ENCODE data around the gene PLEKHG1. TPM values are rescaled to one million over a fixed set of nuclear protein-coding genes. Genes with fewer than 3 reads are reported as not detected.

The PLEKHG1 gene
- total and polyA plus RNA-seq, 2 of the 13 experiments (the other 11 are each of a cell fraction or from before 2014, with no cell fraction given): 0.03 to 0.04 TPM

DNA sequence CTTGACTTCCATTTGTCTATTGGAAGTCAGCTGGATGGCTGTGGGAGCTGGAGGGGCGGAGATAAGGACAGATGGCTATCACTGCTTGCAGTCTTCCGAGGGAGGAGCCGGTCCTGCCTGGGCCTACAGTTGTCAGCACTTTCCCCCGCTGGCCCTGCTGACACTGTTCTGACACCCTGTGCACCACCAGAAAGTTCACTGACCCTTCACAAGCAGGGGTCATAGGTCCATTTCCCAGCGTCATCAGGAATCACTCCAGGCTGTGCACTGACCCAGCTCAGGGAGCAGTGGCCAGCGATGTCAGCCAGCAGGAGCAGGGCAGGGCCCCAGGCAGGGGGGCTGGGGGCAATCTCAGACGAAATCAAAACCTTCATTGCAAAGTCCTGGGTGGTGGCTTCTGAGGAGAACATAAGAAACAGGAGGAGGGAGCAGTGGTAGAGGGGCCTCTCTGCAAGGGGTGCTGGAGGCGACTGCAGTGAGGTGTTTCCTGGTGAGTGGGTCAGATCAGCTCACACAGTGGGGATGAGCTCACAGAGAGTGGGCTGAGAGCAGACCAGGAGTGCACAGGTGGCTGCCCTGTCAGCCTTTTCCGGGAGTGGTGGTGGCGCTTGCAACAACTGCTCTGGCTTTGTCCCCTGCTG lies 26.5 kb upstream of the PLEKHG1 start (continued):
- TF ChIP-seq ARID2 (CRISPR knock-in tag; IDR thresholded peaks at IDR 0.05; ENCODE audit: borderline replicate concordance) (no peak), POLR2AphosphoS2 (IDR thresholded peaks at IDR 0.05; ENCODE audit: low read depth, low read length) (no peak), MEF2D (CRISPR knock-in tag; IDR thresholded peaks at IDR 0.05) (peak; percentile 41; the same call in 1 of the 2 replicates), ZNF331 (CRISPR knock-in tag; IDR thresholded peaks at IDR 0.05) (no peak), ZNF709 (CRISPR knock-in tag; IDR thresholded peaks at IDR 0.05) (no peak), FOXP1 (IDR thresholded peaks at IDR 0.05) (no peak), FOXP1 (CRISPR knock-in tag; IDR thresholded peaks at IDR 0.05) (no peak), HNF4G (IDR thresholded peaks at IDR 0.05; ENCODE audit: borderline replicate concordance, low read depth, low read length) (no peak), HNF4G (CRISPR knock-in tag; IDR thresholded peaks at IDR 0.05; ENCODE audit: borderline replicate concordance, low read depth) (0 out of 2 replicates have a peak, but pooled peaks have one; percentile 60), ZNF33A (CRISPR knock-in tag; IDR thresholded peaks at IDR 0.05; ENCODE audit: borderline replicate concordance) (0 out of 2 replicates have a peak, but pooled peaks have one; percentile 64), NR2F1 (CRISPR knock-in tag; IDR thresholded peaks at IDR 0.05) (peak; percentile 69 to 89)
- TF ChIP-seq, protein P1, sequence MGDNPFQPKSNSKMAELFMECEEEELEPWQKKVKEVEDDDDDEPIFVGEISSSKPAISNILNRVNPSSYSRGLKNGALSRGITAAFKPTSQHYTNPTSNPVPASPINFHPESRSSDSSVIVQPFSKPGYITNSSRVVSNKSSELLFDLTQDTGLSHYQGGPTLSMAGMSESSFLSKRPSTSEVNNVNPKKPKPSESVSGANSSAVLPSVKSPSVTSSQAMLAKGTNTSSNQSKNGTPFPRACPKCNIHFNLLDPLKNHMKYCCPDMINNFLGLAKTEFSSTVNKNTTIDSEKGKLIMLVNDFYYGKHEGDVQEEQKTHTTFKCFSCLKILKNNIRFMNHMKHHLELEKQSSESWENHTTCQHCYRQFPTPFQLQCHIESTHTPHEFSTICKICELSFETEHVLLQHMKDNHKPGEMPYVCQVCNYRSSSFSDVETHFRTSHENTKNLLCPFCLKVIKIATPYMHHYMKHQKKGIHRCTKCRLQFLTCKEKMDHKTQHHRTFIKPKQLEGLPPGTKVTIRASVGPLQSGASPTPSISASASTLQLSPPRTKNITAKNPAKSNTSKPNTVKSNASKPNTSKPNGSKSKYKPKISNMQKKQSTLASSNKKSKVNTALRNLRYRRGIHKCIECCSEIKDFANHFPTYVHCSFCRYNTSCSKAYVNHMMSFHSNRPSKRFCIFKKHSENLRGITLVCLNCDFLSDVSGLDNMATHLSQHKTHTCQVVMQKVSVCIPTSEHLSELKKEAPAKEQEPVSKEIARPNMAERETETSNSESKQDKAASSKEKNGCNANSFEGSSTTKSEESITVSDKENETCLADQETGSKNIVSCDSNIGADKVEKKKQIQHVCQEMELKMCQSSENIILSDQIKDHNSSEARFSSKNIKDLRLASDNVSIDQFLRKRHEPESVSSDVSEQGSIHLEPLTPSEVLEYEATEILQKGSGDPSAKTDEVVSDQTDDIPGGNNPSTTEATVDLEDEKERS (CRISPR knock-in tag; IDR thresholded peaks at IDR 0.05): 0 out of 2 replicates have a peak, but pooled peaks have one; percentile 51
- TF ChIP-seq, protein P2, sequence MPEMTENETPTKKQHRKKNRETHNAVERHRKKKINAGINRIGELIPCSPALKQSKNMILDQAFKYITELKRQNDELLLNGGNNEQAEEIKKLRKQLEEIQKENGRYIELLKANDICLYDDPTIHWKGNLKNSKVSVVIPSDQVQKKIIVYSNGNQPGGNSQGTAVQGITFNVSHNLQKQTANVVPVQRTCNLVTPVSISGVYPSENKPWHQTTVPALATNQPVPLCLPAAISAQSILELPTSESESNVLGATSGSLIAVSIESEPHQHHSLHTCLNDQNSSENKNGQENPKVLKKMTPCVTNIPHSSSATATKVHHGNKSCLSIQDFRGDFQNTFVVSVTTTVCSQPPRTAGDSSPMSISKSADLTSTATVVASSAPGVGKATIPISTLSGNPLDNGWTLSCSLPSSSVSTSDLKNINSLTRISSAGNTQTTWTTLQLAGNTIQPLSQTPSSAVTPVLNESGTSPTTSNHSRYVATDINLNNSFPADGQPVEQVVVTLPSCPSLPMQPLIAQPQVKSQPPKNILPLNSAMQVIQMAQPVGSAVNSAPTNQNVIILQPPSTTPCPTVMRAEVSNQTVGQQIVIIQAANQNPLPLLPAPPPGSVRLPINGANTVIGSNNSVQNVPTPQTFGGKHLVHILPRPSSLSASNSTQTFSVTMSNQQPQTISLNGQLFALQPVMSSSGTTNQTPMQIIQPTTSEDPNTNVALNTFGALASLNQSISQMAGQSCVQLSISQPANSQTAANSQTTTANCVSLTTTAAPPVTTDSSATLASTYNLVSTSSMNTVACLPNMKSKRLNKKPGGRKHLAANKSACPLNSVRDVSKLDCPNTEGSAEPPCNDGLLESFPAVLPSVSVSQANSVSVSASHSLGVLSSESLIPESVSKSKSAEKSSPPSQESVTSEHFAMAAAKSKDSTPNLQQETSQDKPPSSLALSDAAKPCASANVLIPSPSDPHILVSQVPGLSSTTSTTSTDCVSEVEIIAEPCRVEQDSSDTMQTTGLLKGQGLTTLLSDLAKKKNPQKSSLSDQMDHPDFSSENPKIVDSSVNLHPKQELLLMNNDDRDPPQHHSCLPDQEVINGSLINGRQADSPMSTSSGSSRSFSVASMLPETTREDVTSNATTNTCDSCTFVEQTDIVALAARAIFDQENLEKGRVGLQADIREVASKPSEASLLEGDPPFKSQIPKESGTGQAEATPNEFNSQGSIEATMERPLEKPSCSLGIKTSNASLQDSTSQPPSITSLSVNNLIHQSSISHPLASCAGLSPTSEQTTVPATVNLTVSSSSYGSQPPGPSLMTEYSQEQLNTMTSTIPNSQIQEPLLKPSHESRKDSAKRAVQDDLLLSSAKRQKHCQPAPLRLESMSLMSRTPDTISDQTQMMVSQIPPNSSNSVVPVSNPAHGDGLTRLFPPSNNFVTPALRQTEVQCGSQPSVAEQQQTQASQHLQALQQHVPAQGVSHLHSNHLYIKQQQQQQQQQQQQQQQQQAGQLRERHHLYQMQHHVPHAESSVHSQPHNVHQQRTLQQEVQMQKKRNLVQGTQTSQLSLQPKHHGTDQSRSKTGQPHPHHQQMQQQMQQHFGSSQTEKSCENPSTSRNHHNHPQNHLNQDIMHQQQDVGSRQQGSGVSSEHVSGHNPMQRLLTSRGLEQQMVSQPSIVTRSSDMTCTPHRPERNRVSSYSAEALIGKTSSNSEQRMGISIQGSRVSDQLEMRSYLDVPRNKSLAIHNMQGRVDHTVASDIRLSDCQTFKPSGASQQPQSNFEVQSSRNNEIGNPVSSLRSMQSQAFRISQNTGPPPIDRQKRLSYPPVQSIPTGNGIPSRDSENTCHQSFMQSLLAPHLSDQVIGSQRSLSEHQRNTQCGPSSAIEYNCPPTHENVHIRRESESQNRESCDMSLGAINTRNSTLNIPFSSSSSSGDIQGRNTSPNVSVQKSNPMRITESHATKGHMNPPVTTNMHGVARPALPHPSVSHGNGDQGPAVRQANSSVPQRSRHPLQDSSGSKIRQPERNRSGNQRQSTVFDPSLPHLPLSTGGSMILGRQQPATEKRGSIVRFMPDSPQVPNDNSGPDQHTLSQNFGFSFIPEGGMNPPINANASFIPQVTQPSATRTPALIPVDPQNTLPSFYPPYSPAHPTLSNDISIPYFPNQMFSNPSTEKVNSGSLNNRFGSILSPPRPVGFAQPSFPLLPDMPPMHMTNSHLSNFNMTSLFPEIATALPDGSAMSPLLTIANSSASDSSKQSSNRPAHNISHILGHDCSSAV (CRISPR knock-in tag; IDR thresholded peaks at IDR 0.05; ENCODE audit: borderline replicate concordance): no peak
- TF ChIP-seq, protein P3, sequence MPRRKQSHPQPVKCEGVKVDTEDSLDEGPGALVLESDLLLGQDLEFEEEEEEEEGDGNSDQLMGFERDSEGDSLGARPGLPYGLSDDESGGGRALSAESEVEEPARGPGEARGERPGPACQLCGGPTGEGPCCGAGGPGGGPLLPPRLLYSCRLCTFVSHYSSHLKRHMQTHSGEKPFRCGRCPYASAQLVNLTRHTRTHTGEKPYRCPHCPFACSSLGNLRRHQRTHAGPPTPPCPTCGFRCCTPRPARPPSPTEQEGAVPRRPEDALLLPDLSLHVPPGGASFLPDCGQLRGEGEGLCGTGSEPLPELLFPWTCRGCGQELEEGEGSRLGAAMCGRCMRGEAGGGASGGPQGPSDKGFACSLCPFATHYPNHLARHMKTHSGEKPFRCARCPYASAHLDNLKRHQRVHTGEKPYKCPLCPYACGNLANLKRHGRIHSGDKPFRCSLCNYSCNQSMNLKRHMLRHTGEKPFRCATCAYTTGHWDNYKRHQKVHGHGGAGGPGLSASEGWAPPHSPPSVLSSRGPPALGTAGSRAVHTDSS (CRISPR knock-in tag; conservative IDR thresholded peaks at IDR 0.05): no peak
- TF ChIP-seq, protein P4, sequence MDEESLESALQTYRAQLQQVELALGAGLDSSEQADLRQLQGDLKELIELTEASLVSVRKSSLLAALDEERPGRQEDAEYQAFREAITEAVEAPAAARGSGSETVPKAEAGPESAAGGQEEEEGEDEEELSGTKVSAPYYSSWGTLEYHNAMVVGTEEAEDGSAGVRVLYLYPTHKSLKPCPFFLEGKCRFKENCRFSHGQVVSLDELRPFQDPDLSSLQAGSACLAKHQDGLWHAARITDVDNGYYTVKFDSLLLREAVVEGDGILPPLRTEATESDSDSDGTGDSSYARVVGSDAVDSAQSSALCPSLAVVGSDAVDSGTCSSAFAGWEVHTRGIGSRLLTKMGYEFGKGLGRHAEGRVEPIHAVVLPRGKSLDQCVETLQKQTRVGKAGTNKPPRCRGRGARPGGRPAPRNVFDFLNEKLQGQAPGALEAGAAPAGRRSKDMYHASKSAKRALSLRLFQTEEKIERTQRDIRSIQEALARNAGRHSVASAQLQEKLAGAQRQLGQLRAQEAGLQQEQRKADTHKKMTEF (CRISPR knock-in tag; IDR thresholded peaks at IDR 0.05): no peak

Data from HepG2 (cell line).